GM19397 (cell line): ENCODE measurements around the gene ARMC10.
"Not testable (repeated sequence)": the region's sequence is repeated elsewhere in the genome, so short reads cannot be mapped to it uniquely, and the experiment has no call there.

Source experiments
- ATAC-seq: cut with Tn5 transposase; IDR thresholded peaks from one replicate; pipeline ENCODE4 v1.9.1; 2021; ENCODE audit warnings: mild to moderate bottlenecking, moderate library complexity; ENCODE audit not compliant: unreplicated experiment

ARMC10 gene

DNA sequence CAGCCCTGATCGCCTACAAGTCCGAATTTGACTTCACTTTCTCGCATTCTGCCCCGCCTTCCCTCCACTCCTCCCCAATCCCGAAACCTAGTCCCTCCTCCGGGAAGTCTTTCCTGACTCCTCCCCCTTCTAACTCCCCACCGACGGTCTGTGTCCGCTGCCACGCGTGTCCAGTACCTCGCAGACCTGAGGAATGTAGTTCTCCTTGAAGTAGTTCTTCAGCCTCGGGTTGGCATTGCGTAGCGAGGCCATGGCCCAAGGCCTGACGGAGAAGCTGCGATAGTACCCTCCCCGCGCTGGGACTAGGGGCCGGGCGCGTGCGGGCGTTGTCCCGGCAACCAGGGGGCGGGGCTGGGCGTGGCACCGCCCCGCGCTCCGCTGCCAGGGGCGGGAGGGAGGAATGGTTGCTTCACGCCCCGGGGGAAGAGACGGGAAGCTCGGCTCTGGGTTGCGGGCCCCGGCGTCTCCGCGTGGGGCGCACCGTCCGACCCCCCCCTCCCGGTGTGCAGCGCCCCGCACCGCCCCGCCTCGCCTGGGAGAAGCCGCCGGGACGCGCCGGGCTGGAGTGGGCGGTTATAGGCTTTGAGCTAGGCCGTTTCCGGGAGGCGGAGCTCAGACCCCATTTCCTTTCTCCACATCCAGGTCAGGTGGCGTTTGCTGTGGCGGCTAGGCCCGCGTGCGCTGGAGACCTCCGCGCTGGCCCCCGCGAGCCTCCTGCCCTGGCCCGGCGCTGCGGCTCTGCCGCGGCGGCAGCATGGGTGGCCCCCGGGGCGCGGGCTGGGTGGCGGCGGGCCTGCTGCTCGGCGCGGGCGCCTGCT is at the start of gene ARMC10, which contains the start of gene FBXL13:
TSS of gene ARMC10 (plus strand) at position 622 of the 818 bp plus-strand sequence. CDS start at position 755, 133 bp downstream.
TSS of gene FBXL13 (minus strand) at position 278 of the 818 bp plus-strand sequence.
- ATAC-seq = peak; percentile 90

GRCh38 chr7:103025341-103025740 is 49.6 kb upstream of the ARMC10 start:
- no peak for ATAC-seq

- no peak for ATAC-seq
These were observed 43.9 kb upstream of the ARMC10 start for GRCh38 chr7:103031024-103031423.

DNA sequence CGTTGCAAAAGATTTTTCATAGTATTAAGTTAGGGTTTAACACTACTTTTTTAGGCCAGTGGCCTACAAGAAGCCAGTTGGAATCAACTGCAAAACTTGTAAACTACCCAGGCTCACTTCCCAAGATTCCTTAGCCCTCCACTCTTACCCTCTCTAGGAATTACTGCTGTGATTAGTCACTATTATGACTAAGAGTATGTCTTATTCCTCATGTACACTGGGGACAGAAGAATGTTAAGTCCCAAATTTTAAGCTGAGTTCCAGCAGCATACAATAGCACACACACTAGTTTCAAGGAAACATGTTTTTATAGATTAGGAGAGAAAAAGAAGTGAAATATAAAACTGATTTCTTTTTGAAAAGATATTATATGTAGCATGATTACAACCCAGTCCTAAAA is 43.2 kb upstream of the ARMC10 start:
- no peak for ATAC-seq

DNA sequence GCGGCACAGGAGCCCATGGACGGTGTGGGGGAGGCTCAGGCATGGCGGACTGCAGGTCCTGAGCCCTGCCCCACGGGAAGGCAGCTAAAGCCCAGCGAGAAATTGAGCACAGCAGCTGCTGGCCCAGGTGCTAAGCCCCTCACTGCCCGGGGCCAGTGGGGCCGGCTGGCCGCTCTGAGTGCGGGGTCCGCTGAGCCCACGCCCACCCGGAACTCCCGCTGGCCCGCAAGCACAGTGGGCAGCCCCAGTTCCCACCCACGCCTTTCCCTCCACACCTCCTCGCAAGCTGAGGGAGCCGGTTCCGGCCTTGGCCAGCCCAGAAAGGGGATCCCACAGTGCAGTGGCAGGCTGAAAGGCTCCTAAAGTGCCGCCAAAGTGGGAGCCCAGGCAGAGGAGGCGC is 40.6 kb upstream of the ARMC10 start:
- not testable (repeated sequence) for ATAC-seq

DNA sequence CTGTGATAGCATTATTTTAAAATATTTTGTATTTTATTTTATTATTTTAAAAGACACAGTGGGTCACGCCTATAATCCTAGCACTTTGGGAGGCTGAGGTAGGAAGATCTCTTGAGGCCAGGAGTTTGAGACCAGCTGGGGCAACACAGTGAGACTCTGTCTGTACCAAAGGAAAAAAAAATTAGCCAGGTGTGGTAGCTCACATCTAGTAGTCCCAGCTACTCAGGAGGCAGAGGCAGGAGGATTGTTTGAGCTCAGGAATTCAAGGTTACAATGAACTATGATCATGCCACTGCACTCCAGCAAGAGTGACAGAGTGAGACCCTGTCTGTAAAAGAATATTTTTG is 37.5 kb upstream of the ARMC10 start:
- no peak for ATAC-seq

DNA sequence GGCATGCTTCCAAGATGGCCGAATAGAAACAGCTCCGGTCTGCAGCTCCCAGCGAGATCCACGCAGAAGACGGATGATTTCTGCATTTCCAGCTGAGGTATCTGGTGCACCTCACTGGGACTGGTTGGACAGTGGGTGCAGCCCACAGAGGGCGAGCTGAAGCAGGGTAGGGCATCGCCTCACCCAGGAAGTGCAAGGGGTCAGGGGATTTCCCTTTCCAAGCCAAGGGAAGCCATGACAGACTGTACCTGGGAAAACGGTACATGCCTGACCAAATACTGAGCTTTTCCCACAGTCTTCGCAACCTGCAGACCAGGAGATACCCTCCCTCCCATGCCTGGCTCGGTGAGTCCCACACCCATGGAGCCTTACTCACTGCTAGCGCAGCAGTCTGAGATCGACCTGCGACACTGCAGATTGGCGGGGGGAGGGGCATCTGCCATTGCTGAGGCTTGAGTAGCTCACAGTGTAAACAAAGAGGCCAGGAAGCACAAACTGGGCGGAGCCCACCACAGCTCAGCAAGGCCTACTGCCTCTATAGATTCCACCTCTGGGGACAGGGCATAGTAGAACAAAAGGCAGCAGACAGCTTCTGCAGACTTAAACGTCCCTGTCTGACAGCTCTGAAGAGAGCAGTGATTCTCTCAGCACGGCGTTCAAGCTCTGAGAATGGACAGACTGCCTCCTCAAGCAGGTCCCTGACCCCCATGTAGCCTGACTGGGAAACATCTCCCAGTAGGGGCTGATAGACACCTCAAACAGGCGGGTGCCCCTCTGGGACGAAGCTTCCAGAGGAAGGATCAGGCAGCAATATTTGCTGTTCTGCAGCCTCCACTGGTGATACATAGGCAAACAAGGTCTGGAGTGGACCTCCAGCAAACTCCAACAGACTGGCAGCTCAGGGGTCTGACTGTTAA is 36.9 kb upstream of the ARMC10 start:
- ATAC-seq = not testable (repeated sequence)

- not testable (repeated sequence) for ATAC-seq
These were observed 33.1 kb upstream of the ARMC10 start for GRCh38 chr7:103041815-103042214.

DNA sequence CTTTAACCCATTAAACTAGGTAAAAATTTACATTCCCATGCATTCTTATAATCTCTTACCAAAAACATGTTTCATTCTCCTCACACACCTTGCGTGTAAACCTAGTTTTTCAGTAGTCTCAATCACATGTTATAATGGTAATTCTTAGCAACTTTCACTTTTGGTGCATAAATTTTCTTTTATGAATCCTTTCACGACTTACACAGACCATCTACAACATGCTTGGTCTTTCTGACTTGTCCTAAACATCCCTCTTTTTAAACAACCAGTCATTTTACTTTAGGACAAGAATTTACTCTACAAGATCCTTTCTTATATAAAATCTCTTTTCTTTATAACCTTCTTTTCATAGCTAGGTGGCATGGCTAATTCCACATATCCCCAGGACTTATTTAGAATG is 26.1 kb upstream of the ARMC10 start:
- ATAC-seq = no peak

DNA sequence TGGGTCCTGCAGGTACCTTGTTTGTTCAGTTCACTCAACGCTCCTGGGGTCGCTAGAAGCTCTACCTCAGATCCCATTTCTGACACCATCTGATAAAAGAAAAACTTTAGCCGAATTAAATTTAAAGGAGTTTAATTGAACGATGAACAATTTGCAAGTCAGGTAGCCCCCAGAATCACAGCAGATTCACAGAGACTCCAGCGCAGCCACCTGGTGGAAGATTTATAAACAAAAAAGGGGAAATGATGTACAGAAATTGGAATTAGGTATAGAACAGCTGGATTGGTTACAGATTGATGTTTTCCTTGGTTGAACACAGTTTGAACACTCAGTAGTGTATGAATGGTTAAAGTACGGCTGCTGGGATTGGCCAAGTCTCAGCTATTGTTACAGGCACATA is 23.4 kb upstream of the ARMC10 start:
- ATAC-seq = no peak

GRCh38 chr7:103056006-103056405 is 18.9 kb upstream of the ARMC10 start:
- ATAC-seq = not testable (repeated sequence)

DNA sequence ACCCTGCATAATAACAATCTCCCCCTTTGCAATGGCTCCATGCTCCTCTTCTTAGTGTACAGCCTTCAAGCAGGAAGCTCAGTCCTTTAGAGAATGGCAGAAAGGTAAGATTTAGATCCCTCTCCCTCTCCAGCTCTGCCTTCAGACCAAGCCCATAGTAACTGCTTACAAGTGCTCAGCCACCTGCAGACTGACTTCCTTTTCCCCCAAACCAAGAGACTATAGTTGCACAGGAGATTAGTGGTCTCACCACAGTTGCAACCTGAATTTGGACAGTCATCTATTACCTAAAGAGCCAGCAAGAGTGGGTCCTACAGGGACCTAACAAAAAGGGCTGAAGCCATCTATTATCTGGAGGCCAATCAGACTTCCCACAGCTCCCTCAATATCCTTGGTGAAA is 16.8 kb upstream of the ARMC10 start:
- ATAC-seq = no peak

DNA sequence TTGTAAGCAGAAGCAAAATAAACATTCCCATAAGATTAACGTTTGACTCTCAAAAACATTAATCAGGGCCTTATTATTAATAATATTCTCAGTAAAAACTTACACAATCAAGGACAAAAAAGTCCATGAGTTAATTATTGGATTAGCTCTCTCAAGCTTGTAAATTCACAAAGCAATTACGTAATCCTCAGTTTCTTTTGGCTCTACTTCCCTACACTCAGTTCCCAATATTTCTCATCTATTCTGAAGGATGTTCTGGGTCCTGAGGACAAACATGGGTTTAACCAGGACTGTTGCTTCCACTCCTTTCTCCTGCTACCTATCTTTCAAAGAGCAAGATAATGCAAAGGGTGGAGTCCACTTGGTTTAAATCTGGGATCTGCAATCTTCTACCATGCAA is 15.5 kb upstream of the ARMC10 start:
- ATAC-seq = no peak

- no peak for ATAC-seq
These were observed 11.0 kb upstream of the ARMC10 start for GRCh38 chr7:103063895-103064294.

DNA sequence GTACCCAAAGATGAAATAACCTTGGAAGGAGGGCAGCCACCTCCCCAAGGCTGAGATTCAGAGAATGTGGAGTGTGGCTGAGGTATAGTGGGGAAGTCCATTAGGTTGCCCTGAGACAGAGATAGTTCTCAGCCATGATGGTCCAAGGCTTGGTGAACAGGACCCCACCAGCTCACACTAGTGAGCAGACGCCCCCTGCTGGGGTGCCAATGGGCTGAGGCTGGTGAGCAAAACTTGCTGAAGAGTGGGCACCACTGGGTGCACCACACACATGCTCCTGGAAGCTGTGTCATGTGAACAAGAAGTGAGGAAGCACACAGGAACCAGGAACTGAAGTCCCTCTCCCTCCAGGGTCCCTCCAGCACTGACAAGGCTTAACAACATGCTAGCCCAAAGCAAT is 9.3 kb upstream of the ARMC10 start:
- ATAC-seq = no peak

GRCh38 chr7:103068414-103069403 is 6.2 kb upstream of the ARMC10 start:
- no peak for ATAC-seq

DNA sequence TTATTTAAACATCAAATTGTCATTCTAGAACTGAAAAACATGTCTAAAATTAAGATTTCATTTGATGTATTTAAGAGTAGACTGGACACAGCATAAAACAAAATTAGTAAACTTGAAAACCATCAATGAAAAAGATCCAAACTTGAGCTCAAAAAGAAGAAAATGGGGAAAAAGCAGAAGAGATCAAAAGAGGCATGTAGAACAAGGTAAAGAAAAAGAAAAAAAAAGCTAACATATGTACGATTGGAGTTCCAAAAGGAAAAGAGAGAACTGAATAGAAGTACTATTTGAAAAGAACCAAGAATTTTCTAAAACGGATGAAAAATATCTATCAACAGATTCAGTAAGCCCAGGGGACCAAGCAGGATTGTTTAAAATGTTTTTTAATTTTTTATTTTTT is 3.9 kb upstream of the ARMC10 start:
- ATAC-seq = no peak

DNA sequence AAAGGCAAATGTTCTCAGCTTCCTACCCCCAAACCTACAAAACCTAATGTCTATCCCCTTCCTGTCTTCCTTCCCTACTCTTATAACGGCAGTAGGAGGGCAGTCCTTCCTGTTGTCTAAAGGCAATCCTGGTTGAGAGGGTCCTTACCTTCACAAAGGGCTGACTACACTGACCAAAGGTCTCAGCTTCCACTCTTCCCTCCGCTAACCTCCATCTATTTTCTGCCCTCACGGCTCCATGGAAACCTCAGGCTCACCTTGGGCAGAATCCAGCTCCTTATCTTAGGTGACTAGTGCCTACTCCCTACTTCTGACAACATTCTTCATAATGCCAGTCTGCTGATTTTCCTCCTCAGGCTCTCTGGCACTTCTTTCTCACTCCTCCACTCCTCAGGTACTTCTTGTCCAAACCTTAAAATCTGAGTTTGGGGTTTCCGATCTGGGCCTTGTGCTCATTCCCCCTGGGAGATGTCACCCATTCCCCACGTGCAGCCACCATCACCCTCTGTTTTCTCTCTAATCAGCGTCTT is 886 bp upstream of the ARMC10 start:
- ATAC-seq = no peak

DNA sequence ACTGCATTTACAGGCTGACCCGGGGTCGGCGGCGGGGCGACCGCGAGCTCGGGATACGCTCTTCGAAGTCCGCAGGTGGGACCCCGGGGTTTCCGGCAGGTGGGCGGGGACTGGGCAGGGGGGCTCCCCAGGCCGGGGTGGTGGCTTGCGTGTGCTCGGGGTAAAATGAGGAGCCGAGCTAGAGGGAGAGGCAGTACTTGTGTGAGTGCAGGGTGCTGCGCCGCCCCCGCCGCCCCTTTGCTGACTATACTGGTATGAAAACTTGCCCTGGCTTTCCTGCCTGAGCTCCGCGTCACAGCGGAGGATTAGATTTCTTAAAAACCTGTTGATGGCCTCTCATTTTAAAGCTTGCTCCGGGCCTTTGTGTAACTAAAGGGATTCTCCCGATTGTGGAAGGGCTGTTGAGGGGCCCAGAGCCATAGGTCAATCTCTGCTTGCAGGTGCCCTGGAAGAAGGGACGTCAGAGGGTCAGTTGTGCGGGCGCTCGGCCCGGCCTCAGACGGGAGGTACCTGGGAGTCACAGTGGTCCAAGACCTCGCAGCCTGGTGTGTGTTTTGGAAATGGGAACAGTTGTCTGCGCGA is 488 bp downstream of the ARMC10 start:
- peak; percentile 45 for ATAC-seq

DNA sequence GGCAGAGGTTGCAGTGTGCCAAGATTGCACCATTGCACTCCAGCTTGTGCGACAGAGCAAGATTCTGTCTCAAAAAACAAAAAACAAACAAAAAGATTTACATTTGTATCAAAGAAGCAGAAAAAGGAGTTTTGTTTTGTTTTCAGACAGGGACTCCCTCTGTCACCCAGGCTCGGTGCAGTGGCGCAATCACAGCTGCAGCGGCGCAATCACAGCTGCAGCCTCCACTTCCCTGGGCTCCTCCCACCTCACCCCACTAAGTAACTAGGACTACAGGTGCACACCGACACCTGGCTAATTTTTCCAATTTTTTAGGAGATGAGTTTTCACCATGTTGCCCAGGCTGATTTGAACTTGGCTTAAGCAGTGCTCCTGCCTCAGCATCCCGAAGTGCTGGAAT is 1.8 kb downstream of the ARMC10 start:
- no peak for ATAC-seq
